HS-5 (cell line): ENCODE data around the gene ANXA5.

Experiments
- DNase-seq: peaks from one replicate; pipeline ENCODE4 v3.0.0-alpha.2; 2012; ENCODE audit warnings: low read depth

Gene ANXA5

DNA sequence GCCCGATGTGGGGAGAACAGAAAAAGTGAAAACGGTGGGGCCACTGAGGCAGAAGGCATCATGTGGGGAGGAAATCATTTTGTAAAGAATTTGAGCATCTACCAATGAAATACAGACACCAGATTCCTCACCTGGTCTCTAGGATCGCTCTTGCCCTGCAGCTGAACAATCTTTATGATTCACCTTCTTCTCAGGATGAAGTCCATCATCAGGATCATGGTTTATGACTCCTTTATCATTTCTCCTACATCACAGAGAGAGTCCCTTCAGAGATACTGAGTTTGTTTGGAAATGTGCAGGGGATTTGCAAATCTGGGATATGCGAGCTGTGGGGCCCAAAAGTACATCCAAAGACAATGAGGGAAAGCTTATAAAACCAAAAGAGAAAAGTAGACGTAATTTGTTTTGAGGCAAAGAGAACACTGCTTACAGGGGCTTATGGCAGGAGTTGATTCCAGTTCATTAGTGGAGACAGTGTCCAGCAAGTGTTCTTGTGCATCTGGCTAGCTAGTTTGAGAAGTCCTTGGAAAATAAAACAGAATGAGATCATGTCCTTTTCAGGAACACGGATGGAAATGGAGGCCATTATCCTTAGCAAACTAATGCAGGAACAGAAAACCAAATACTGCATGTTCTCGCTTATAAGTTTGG is 15.3 kb upstream of the ANXA5 start:
- no peak for DNase-seq

DNA sequence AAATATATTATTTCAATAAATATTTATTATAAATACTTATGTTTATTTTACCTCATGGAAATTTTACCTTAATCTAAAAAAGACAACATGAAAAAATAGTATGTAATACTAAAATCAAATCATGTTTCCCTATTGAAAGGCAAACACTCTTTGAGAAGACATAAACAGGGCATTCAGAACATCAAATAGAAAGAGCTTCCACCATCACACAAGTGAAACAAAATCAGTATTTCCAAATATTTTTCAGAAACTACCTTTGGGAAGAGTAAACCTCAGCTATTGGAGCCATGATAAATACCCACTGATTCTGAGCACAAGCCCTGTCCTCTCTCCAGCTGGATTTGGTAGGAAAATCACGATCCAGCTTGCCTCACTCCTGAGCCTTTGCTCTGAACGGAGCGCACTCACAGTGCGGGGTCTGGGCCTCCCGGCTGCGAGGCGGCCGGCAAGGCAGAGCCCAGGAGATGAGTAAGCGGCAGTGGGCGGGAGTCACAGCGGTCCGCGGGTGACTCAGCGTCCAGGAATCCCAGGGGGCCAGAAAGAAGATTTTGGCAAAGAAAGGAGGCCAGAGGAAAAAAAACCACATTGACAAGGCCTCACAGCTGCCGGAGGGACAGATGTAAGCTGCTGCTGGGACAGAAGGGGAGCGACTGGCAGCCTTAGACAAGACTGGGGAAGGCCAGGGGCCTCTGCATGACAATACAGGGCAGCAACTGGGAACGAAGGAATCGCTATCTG is 14.7 kb upstream of the ANXA5 start:
- DNase-seq, result peak; percentile 89

DNA sequence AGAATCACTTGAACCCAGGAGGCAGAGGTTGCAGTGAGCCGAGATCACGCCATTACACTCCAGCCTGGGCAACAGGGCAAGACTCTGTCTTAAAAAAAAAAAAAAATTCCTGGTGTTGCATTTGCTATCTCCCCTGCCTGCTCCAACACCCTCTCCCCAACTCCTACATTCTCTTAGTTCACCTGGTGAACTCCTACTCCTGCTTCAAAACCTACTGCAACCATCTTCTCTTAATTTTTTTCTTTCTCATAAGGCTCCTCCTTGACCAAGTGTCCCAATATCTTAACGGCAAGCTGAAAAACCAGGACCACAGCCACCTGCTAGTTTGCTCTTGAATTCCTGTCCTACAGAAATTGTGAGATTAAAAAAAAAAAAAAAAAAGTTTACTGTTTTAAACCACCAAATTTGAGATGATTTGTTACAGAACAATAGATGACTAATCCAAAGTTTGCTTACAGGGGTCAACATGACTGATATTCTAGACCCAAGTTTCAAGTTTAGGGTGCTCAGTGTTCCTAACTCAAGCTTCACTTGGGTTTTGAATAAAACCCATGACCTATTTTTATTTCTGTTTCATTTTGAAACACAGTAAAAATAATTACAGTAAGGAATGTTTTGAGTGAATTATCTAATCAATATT is 13.1 kb upstream of the ANXA5 start:
- DNase-seq, result no peak

GRCh38 chr4:121707344-121707743 is 10.6 kb upstream of the ANXA5 start:
- no peak for DNase-seq

DNA sequence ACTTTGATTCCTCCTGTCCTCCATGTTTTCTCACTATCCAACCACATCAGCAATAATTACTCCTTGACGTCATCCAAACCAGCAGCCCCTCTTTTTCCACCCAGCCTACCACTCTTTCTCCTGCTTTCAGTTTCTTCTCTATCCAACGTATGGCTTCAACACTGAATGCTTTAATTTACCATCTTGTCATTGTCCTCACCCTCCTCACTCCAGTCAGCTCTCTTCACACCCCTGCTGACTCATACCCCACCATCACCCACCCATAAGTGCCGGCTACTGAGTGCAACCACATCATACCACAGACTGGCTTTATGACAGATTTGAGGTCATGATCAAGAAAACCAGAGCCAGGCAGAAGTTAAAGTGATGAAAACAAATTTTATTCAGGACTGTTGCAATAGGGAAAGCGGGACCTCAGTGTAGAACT is 9.8 kb upstream of the ANXA5 start:
- no peak for DNase-seq

- DNase-seq, result no peak
Measured at GRCh38 chr4:121705521-121705920, 8.7 kb upstream of the ANXA5 start.

- DNase-seq, result no peak
Measured at GRCh38 chr4:121702136-121702535, 5.4 kb upstream of the ANXA5 start.

DNA sequence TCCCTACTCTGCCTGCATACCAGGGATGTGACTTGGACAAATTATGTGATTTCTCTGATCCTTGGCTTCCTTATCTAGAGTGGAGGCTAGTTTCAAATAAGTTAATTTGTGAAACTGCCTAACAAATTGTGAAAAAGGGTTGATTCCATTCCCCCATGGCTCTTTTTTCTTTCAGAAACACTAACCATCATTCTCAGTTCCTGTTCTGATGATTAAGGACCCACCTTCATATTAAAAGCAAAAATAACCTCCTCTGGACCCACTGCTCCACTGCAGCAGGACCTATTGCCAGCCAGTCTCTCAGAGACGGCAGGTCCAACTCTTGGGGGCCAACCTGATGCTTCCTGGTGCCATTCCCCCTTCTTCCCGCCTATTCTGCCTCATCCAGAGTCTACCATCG is 4.5 kb upstream of the ANXA5 start:
- no peak for DNase-seq

- DNase-seq, result no peak
Measured at GRCh38 chr4:121698236-121698671, 1.5 kb upstream of the ANXA5 start.

GRCh38 chr4:121697564-121697963 is 784 bp upstream of the ANXA5 start:
- no peak for DNase-seq

- no peak for DNase-seq
Measured at GRCh38 chr4:121696170-121696580, 605 bp downstream of the ANXA5 start.

DNA sequence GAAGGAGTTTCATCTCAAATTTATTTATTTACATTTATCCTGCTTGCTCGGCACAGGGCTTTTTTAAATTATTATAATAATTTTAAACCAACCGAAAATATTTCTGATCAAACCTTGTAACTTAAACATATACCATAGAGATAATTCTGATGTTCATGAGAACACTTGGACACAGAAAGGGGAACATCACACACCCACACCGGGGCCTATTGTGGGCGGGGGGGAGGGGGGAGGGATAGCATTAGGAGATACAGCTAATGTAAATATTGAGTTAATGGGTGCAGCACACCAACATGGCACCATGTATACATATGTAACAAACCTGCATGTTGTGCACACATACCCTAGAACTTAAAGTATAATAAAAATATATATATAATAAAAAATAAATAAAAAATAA is 2.9 kb downstream of the ANXA5 start:
- DNase-seq, result no peak

GRCh38 chr4:121693450-121693849 is 3.3 kb downstream of the ANXA5 start:
- DNase-seq, result no peak

GRCh38 chr4:121692261-121692660 is 4.5 kb downstream of the ANXA5 start:
- no peak for DNase-seq

DNA sequence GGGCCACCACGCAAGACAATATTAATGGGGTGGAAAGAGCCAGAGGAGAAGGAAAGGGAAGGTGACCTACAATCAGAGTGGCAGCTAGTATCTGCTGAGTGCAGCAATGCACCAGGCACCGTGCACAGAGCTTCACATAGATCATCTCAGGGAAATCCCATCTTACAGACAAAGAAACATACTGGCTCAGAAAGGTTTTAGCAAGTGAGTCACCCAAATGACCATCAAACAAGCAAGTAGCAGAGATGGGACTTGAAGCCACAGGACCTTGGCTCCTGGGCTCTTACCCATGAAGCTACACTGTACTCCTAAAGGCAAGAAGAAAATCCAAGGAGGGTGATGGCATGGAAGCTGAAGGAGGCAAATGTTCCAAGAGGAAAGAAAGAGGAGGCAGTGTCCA is 6.8 kb downstream of the ANXA5 start:
- no peak for DNase-seq

GRCh38 chr4:121688701-121689100 is 8.1 kb downstream of the ANXA5 start:
- DNase-seq, result no peak

- DNase-seq, result no peak
Measured at GRCh38 chr4:121688261-121688660, 8.5 kb downstream of the ANXA5 start.

DNA sequence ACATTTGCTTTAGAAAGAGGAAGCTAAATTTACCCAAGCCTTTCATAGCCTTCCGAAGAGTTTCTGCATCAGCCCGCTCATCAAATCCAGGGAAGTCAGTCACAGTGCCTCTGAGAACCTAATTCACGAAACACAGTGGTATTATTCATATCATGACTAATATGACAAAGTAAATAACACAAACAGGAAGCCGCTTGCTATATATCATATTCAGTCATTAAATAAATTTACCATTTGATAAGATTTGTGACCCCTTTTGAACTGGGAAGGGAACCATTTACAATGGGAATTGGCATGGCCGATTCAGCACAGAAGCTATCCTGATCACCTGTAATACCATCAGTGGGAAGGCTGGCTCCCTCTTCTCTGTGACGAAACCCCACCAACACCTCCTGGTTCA is 10.5 kb downstream of the ANXA5 start:
- no peak for DNase-seq

GRCh38 chr4:121685257-121685656 is 11.5 kb downstream of the ANXA5 start:
- no peak for DNase-seq

DNA sequence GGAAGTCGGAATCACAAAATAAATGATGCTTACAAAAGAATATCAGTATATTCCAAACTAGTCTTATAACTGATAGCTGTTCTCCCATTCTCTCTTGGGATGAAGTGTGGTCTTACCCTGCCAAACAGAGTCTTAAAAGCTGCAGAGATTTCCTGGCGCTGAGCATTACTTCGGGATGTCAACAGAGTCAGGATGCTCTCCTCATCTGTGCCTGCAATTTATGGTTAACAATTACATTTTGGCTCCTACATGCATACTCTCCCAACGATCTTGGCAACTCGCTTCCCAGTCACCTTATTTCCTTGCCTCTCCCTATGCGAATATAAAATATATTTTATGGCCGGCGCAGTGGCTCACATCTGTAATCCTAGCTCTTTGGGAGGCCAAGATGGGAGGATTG is 12.2 kb downstream of the ANXA5 start:
- no peak for DNase-seq

DNA sequence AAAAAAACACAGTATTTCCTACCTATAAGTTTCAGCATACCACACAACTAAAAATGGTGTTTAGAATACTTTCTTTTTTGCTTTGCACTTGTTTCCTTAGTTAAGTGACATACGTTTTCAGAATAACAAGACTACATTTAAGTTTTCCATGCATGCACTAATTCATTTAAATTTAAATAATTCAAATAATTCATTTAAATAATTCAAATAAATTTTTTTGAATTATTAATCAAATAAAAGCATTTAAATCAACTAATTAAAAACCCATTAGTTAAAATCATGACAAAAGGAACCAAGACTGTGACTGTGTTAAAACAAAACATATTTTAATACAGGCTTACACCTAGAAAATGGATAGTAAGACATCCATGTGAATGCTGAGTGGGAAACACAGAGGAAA is 12.8 kb downstream of the ANXA5 start:
- DNase-seq, result no peak

DNA sequence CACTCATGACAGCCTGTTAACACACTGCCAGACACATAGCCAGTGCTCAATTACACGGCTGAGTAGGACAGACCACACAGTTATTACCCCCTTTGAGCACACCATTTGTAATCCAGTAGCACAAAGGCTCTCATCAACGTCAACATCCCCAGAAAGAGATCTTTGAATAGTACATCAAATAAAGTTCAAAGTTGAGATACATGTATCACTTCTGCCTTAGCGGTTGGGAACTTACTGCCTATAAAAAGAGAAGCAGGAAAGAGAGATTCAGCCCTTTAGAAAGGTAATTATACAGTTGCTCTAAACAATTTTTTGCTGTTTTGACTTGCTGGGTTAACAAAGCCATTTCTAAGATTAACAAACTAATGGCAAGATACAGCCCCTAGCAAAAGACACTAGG is 16.2 kb downstream of the ANXA5 start:
- DNase-seq, result no peak

GRCh38 chr4:121679951-121680350 is 16.8 kb downstream of the ANXA5 start:
- no peak for DNase-seq
